ENCODE data around the gene SEL1L2.

DNA sequence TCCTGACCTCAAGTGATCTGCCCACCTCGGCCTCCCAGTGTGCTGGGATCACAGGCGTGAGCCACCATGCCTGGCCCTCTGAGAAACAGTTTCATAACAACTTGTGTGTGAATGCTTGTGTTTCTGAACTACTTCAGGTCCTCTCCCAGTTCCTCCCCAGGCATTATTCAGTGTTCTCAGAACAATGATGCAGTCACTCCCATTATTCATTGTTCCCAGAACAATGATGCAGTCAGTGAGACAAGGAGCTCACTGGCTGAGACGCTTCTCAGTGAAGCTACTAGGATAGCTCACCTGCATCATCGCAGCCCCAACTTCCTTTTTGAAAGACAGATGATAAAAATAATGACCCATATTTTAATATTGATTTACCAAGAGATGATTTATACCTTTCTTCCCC, 134.1 kb downstream of the SEL1L2 start:
- no peak for TF ChIP-seq NFATC4 (CRISPR knock-in tag; IDR thresholded peaks at IDR 0.05)
- TF ChIP-seq, protein P1, sequence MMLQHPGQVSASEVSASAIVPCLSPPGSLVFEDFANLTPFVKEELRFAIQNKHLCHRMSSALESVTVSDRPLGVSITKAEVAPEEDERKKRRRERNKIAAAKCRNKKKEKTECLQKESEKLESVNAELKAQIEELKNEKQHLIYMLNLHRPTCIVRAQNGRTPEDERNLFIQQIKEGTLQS (CRISPR knock-in tag; conservative IDR thresholded peaks at IDR 0.05): no peak
- no peak for TF ChIP-seq NFYB (CRISPR knock-in tag; conservative IDR thresholded peaks at IDR 0.05; ENCODE audit: low read depth)
- no peak for TF ChIP-seq ZNF232 (CRISPR knock-in tag; IDR thresholded peaks at IDR 0.05)
- TF ChIP-seq, protein P2, sequence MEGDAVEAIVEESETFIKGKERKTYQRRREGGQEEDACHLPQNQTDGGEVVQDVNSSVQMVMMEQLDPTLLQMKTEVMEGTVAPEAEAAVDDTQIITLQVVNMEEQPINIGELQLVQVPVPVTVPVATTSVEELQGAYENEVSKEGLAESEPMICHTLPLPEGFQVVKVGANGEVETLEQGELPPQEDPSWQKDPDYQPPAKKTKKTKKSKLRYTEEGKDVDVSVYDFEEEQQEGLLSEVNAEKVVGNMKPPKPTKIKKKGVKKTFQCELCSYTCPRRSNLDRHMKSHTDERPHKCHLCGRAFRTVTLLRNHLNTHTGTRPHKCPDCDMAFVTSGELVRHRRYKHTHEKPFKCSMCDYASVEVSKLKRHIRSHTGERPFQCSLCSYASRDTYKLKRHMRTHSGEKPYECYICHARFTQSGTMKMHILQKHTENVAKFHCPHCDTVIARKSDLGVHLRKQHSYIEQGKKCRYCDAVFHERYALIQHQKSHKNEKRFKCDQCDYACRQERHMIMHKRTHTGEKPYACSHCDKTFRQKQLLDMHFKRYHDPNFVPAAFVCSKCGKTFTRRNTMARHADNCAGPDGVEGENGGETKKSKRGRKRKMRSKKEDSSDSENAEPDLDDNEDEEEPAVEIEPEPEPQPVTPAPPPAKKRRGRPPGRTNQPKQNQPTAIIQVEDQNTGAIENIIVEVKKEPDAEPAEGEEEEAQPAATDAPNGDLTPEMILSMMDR (IDR thresholded peaks at IDR 0.05): no peak
- no peak for TF ChIP-seq ESRRA (CRISPR knock-in tag; IDR thresholded peaks at IDR 0.05; ENCODE audit: borderline replicate concordance)
- TF ChIP-seq, protein P3, sequence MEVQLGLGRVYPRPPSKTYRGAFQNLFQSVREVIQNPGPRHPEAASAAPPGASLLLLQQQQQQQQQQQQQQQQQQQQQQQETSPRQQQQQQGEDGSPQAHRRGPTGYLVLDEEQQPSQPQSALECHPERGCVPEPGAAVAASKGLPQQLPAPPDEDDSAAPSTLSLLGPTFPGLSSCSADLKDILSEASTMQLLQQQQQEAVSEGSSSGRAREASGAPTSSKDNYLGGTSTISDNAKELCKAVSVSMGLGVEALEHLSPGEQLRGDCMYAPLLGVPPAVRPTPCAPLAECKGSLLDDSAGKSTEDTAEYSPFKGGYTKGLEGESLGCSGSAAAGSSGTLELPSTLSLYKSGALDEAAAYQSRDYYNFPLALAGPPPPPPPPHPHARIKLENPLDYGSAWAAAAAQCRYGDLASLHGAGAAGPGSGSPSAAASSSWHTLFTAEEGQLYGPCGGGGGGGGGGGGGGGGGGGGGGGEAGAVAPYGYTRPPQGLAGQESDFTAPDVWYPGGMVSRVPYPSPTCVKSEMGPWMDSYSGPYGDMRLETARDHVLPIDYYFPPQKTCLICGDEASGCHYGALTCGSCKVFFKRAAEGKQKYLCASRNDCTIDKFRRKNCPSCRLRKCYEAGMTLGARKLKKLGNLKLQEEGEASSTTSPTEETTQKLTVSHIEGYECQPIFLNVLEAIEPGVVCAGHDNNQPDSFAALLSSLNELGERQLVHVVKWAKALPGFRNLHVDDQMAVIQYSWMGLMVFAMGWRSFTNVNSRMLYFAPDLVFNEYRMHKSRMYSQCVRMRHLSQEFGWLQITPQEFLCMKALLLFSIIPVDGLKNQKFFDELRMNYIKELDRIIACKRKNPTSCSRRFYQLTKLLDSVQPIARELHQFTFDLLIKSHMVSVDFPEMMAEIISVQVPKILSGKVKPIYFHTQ (CRISPR knock-in tag; IDR thresholded peaks at IDR 0.05): no peak

Data from WTC11 (cell line).